GM12874 (cell line): ENCODE measurements around the gene KCNJ4.

Experiments used
- TF ChIP-seq, protein P1 (sequence below): IDR thresholded peaks from 2 replicates; pipeline ENCODE4 v1.5.1; 2011; ENCODE audit warnings: low read depth, mild to moderate bottlenecking, control low read depth, low read length, moderate library complexity; ENCODE audit not compliant: insufficient read depth

Gene KCNJ4

DNA sequence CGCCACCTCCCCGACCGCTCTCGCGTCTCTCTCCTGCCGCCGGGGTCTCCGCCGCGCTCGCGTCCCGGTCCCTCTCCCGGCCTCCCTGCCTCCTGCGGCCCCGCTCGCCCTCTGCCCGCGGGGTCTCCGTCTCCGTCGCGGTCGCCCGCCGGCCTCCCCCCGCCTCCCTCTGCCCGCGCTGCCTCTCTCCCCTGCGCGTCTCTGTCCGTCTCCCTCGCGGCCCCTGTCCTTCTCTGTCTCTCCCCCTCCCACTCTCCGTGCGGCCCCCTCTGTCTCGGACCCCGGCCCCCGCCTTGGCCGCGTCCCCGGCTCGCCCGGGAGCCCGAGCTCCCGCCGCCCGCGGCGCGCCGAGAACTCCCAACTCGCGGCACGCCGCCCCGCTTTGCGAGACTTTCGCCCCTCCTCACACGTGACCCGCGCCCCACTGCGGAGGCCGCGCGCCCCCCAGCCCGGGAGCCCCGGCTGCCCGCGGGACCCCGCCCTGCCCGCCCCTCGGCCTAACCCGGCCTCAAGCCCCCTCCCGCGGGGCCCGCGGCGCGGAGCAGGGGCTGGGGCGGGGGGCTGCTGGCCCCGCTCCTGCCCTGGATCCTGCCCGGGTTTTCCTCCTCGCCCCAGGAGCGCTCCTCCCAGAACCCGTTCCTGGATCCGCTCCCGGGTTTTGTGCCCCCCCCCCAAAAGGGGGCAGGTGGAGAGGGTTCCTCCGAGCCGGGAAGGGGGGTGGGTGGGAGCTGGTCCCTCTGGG is 702 bp upstream of the KCNJ4 start:
- TF ChIP-seq, protein P1, sequence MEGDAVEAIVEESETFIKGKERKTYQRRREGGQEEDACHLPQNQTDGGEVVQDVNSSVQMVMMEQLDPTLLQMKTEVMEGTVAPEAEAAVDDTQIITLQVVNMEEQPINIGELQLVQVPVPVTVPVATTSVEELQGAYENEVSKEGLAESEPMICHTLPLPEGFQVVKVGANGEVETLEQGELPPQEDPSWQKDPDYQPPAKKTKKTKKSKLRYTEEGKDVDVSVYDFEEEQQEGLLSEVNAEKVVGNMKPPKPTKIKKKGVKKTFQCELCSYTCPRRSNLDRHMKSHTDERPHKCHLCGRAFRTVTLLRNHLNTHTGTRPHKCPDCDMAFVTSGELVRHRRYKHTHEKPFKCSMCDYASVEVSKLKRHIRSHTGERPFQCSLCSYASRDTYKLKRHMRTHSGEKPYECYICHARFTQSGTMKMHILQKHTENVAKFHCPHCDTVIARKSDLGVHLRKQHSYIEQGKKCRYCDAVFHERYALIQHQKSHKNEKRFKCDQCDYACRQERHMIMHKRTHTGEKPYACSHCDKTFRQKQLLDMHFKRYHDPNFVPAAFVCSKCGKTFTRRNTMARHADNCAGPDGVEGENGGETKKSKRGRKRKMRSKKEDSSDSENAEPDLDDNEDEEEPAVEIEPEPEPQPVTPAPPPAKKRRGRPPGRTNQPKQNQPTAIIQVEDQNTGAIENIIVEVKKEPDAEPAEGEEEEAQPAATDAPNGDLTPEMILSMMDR = no peak

DNA sequence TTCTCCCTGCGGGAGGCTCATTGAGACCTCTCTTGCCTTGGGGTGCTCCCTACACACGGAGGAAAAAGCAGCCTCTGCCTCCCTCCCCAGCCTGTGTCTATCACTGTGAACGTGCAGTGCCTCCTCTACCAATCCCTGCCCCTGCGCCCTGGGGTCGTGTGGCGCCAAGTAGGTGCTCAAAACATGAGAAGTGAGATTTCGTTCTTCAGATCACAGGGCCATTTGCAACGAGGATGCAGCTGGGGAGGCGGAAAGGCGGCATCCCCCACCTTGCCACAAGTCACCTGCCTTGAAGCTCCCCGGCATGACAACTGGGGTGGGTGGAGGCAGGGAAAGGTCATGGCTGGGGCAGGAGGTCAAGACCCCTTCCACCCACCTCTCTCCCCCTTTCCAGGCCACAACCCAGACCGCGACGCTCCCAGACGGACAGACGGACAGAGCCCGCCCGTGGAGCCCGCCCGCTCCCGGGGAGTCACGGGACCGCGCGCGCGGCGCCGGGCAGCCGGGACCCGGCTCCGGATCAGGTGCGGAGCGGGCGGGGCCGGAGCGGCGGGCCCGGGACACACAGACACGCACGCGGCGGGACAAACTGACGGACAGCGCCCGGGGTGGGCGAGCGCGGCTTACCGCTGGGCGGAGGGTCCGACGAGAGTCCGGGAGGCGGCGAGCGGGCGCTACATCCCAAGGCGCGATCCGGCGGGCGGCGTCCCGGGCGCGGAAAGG is 485 bp downstream of the KCNJ4 start:
- TF ChIP-seq, protein P1 = no peak

DNA sequence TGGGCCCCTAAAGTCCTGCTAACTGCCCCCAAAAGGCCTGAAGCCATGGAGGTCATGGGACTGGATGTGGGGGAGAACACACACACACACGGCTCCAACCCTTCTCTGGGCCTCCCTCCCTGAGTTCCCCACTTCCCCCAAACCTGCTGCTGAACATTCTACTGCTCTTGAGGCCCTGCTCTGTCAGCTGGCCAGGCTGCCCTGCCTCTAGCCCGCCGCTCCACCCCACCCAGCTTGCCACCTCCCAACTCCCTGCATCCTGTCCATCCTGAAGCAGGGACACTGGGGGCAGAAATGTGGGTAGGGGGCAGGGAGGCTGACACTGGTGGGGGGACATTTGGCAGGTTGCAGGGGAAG is 1.0 kb downstream of the KCNJ4 start:
- TF ChIP-seq, protein P1 = no peak

DNA sequence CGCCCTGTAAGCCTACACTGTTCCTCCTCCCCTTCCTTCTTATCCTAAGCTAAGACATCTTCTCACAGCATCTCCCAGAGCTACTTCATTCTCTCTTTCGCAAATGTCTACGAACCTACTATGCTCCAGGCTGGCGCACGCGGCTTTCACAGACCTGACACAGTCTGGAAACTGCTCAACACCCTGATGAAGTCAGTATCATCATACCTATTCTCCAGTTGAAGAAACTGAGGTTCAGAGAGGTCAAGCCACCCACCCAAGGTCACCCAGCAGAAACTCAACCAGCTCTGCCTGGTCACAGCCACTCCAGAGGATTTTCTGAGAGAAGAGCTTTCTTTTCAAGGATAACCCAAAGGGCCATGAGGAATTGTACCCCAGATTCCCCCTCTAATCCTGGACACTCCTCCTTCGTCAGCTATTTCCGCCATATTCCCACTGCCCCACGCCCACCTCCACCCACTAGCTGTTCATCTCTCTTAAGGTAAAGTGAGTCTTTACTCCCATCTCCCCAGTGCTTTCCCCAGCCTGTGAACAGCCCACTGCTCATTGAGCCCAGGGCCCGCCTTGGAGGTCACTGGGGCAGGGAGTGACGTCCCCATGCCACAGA is 1.8 kb downstream of the KCNJ4 start:
- TF ChIP-seq, protein P1 = no peak

DNA sequence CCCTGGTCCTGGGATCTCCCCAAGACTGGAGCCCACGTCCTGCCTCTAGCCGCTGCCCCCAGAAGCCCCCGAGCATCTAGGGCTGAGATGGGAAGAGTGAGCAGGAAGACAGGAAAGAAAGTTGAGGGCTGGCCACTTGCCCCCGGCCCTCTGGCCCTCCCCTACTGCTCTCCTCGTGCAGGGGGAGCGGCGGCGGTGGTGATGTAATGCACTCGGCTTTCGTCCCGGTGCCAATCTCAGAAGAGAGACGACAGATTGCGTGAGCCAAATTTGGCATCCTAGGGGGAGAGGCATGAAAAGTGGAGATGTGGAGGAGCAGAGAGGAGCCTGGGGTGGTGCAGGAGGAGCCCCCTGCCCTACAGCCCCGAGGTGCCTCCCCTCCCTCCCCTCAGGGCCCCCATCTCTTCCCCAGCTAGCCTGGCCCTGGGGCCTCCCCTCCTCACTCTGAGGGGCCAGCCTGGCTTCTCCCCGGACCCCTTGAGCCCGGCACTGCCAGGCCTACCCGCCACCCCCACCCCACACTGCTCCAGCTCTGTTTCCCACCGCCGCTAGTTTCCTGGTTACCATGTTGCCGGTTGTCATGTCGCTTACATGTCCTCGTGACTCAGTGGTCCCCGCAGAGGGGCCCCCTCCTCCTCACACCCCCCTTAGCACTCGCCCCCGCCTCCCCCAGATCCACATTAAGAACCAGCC is 2.5 kb downstream of the KCNJ4 start:
- TF ChIP-seq, protein P1 = no peak

DNA sequence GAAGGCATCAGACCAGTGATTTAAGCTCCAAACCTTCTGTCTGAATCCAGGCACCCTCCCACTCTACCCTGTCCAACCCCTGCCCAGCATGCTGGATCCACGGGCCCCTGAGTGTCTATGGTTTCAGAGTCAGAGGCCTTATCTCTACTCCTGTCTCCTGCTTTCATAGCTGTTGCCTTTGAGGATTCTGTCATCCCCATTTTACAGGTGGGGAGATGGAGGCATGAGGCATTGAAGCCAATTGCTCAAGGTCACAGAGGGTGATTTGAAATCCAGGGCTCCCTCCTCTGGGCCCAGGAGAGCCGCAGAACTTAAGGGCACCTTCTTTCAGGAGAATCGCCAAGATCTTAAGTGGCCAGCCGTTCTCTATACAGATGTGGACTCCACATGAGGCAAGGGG is 3.1 kb downstream of the KCNJ4 start:
- TF ChIP-seq, protein P1 = no peak

DNA sequence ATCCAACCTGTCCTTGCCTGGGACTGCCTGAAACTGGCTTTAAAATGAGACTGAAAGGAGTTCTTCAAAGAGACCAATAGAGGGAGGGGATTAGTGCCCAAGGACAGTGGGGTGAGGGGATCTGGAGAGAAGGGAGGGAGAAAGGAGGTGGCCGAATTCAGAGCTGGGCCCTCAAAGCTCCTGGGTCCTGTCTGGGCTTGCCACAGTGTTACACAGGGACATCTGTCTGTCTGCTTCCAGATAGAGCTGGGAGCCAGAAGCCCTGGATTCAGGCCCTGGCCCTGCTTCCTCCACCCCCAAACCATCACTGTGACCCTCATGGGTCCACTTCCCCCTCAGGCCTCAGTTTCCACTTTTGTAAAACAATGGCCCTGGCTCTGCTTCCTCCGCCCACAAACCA is 3.6 kb downstream of the KCNJ4 start:
- TF ChIP-seq, protein P1 = no peak
